IPS-20b (cell line): ENCODE results near the gene FARS2.

Source experiments
- H3K27ac ChIP-seq: one replicate; pipeline ENCODE4 v1.5.1; 2013; ENCODE audit warnings: low read length
- H3K27me3 ChIP-seq: 2 replicates; pipeline ENCODE4 v1.6.1; 2013; ENCODE audit warnings: mild to moderate bottlenecking, low read length, inconsistent platforms; ENCODE audit not compliant: insufficient read depth
- H3K36me3 ChIP-seq: 2 replicates; pipeline ENCODE4 v1.6.1; 2013; ENCODE audit warnings: low read depth, mild to moderate bottlenecking, inconsistent platforms, low read length, moderate library complexity; ENCODE audit not compliant: insufficient read depth
- H3K4me1 ChIP-seq: 2 replicates; pipeline ENCODE4 v1.6.1; 2013; ENCODE audit warnings: mild to moderate bottlenecking, control low read depth, inconsistent platforms, low read length, moderate library complexity; ENCODE audit not compliant: insufficient read depth
- H3K4me3 ChIP-seq: 2 replicates; pipeline ENCODE4 v1.5.1; 2013; ENCODE audit warnings: mild to moderate bottlenecking, low read length, inconsistent platforms
- H3K9ac ChIP-seq: 2 replicates; pipeline ENCODE4 v1.6.1; 2013; ENCODE audit warnings: low read depth, mild to moderate bottlenecking, inconsistent platforms, low read length, moderate library complexity
- H3K9me3 ChIP-seq: 2 replicates; pipeline ENCODE4 v1.6.1; 2013; ENCODE audit warnings: mild to moderate bottlenecking, low read depth, low read length, inconsistent platforms; ENCODE audit not compliant: insufficient read depth

The FARS2 gene

GRCh38 chr6:5463690-5464089, 202.4 kb downstream of the FARS2 start:
- H3K9ac ChIP-seq: no peak overlapping the region
- no peaks in the 10 kb centered on the region for H3K36me3 ChIP-seq
- no peaks in the 10 kb centered on the region; the same call in 1 of the 2 replicates for H3K9me3 ChIP-seq
- no peaks in the 10 kb centered on the region for H3K27me3 ChIP-seq
- H3K4me1 ChIP-seq: peaks cover 29% of the 10 kb centered on the region; the same call in 1 of the 2 replicates
- H3K27ac ChIP-seq: no peak overlapping the region
- H3K4me3 ChIP-seq: no peak overlapping the region

GRCh38 chr6:5464099-5464885, 203.0 kb downstream of the FARS2 start:
- no peak overlapping the region for H3K9ac ChIP-seq
- no peak overlapping the region for H3K27ac ChIP-seq
- no peaks in the 10 kb centered on the region for H3K36me3 ChIP-seq
- peaks cover 29% of the 10 kb centered on the region; the same call in 1 of the 2 replicates for H3K4me1 ChIP-seq
- no peak overlapping the region for H3K4me3 ChIP-seq
- no peaks in the 10 kb centered on the region; the same call in 1 of the 2 replicates for H3K9me3 ChIP-seq
- H3K27me3 ChIP-seq: no peaks in the 10 kb centered on the region

- no peak overlapping the region for H3K27ac ChIP-seq
- H3K4me1 ChIP-seq: peaks cover 34% of the 10 kb centered on the region
- H3K36me3 ChIP-seq: no peaks in the 10 kb centered on the region
- H3K27me3 ChIP-seq: no peaks in the 10 kb centered on the region
- no peak overlapping the region for H3K9ac ChIP-seq
- H3K9me3 ChIP-seq: no peaks in the 10 kb centered on the region; the same call in 1 of the 2 replicates
- H3K4me3 ChIP-seq: no peak overlapping the region
Measured at GRCh38 chr6:5466281-5467136, 205.2 kb downstream of the FARS2 start.

GRCh38 chr6:5468586-5468985, 207.3 kb downstream of the FARS2 start:
- Histone ChIP-seq H3K4me3 (no peak overlapping the region), H3K36me3 (no peaks in the 10 kb centered on the region), H3K9me3 (no peaks in the 10 kb centered on the region), H3K27me3 (no peaks in the 10 kb centered on the region), H3K9ac (no peak overlapping the region), H3K4me1 (peaks cover 39% of the 10 kb centered on the region), H3K27ac (no peak overlapping the region)

- H3K27me3 ChIP-seq: no peaks in the 10 kb centered on the region
- peaks cover 33% of the 10 kb centered on the region for H3K4me1 ChIP-seq
- H3K36me3 ChIP-seq: no peaks in the 10 kb centered on the region
Measured at GRCh38 chr6:5469101-5469846, 208.0 kb downstream of the FARS2 start.

GRCh38 chr6:5471044-5471443, 209.7 kb downstream of the FARS2 start:
- H3K9ac ChIP-seq: peak overlapping the region; percentile 16; the same call in 1 of the 2 replicates

More at GRCh38 chr6:5469101-5469846, 208.0 kb downstream of the FARS2 start:
- Histone ChIP-seq H3K4me3 (no peak overlapping the region), H3K27ac (no peak overlapping the region), H3K9ac (no peak overlapping the region), H3K9me3 (no peaks in the 10 kb centered on the region)

GRCh38 chr6:5471637-5472398, 210.5 kb downstream of the FARS2 start:
- Histone ChIP-seq H3K4me1 (peaks cover 21% of the 10 kb centered on the region), H3K27ac (no peak overlapping the region), H3K4me3 (peak overlapping the region; percentile 39; the same call in 1 of the 2 replicates), H3K9ac (no peak overlapping the region; the same call in 1 of the 2 replicates), H3K9me3 (no peaks in the 10 kb centered on the region), H3K27me3 (no peaks in the 10 kb centered on the region), H3K36me3 (no peaks in the 10 kb centered on the region)

More at GRCh38 chr6:5471044-5471443, 209.7 kb downstream of the FARS2 start:
- H3K4me1 ChIP-seq: peaks cover 29% of the 10 kb centered on the region
- H3K27ac ChIP-seq: no peak overlapping the region
- H3K27me3 ChIP-seq: no peaks in the 10 kb centered on the region
- no peaks in the 10 kb centered on the region for H3K36me3 ChIP-seq
- no peaks in the 10 kb centered on the region for H3K9me3 ChIP-seq
- H3K4me3 ChIP-seq: peak overlapping the region; percentile 12; the same call in 1 of the 2 replicates

GRCh38 chr6:5472571-5472970, 211.3 kb downstream of the FARS2 start:
- Histone ChIP-seq H3K36me3 (no peaks in the 10 kb centered on the region), H3K27ac (no peak overlapping the region), H3K9ac (0 out of 2 replicates have a peak overlapping the region, but pooled peaks have one; percentile 1)

GRCh38 chr6:5475779-5476178, 214.5 kb downstream of the FARS2 start:
- no peak overlapping the region for H3K4me3 ChIP-seq
- no peak overlapping the region for H3K27ac ChIP-seq
- no peaks in the 10 kb centered on the region for H3K27me3 ChIP-seq
- no peak overlapping the region for H3K9ac ChIP-seq
- peaks cover 22% of the 10 kb centered on the region for H3K4me1 ChIP-seq
- H3K36me3 ChIP-seq: no peaks in the 10 kb centered on the region
- no peaks in the 10 kb centered on the region for H3K9me3 ChIP-seq

More at GRCh38 chr6:5472571-5472970, 211.3 kb downstream of the FARS2 start:
- Histone ChIP-seq H3K9me3 (no peaks in the 10 kb centered on the region), H3K4me1 (peaks cover 21% of the 10 kb centered on the region), H3K27me3 (no peaks in the 10 kb centered on the region), H3K4me3 (peak overlapping the region; percentile 39; the same call in 1 of the 2 replicates)

GRCh38 chr6:5478380-5478779, 217.1 kb downstream of the FARS2 start:
- no peaks in the 10 kb centered on the region for H3K9me3 ChIP-seq
- no peak overlapping the region for H3K9ac ChIP-seq
- no peak overlapping the region for H3K4me3 ChIP-seq
- no peaks in the 10 kb centered on the region for H3K36me3 ChIP-seq
- H3K4me1 ChIP-seq: 0 out of 2 replicates have a peak, but pooled peaks cover 5% of the 10 kb centered on the region
- H3K27ac ChIP-seq: no peak overlapping the region
- no peaks in the 10 kb centered on the region for H3K27me3 ChIP-seq
